HG03457 (cell line): ENCODE measurements around the gene GLB1L2.

Experiments used
- ATAC-seq: cut with Tn5 transposase; IDR thresholded peaks from one replicate; pipeline ENCODE4 v1.9.1; 2021; ENCODE audit warnings: moderate number of reproducible peaks; ENCODE audit not compliant: unreplicated experiment

Gene GLB1L2

GRCh38 chr11:134417871-134418840 is 86.4 kb downstream of the GLB1L2 start:
- no peak for ATAC-seq

GRCh38 chr11:134423106-134423505 is 91.3 kb downstream of the GLB1L2 start:
- ATAC-seq: no peak

GRCh38 chr11:134425413-134425812 is 93.6 kb downstream of the GLB1L2 start:
- ATAC-seq: no peak
